NCI-H345 treated with DMSO at 0.1 percent for 48 hours (cell line): ENCODE data around the gene RAD23B.

Source experiments
- DNase-seq: peaks from one replicate; lab custom pipeline; 2025; ENCODE audit not compliant: unreplicated experiment; lab: John Stamatoyannopoulos, UW

RAD23B gene

GRCh38 chr9:107268560-107268959 lies 14.5 kb upstream of the RAD23B start:
- no peak for DNase-seq

- DNase-seq: no peak
Measured at GRCh38 chr9:107269254-107269653, 13.8 kb upstream of the RAD23B start.

- no peak for DNase-seq
Measured at GRCh38 chr9:107269681-107270080, 13.4 kb upstream of the RAD23B start.

DNA sequence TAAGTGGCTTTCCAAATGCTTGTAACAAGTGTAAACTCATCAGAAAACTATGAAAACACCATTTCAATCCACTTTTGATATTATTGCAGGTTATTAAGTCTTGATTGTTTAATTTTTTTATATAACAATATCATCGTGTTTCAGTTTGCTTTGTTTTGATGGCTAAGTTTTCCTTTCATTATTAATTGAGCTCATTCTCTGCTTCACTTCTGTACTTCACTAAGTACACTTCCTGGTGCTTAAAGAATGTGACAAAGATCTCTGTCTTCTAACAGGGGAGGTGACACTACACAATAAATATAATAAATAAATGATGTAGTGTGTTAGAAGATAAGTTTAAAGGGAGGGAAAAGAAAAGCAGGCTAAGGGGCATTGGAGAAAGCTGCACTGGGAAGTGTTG lies 13.0 kb upstream of the RAD23B start:
- no peak for DNase-seq

- no peak for DNase-seq
Measured at GRCh38 chr9:107270580-107270979, 12.5 kb upstream of the RAD23B start.

DNA sequence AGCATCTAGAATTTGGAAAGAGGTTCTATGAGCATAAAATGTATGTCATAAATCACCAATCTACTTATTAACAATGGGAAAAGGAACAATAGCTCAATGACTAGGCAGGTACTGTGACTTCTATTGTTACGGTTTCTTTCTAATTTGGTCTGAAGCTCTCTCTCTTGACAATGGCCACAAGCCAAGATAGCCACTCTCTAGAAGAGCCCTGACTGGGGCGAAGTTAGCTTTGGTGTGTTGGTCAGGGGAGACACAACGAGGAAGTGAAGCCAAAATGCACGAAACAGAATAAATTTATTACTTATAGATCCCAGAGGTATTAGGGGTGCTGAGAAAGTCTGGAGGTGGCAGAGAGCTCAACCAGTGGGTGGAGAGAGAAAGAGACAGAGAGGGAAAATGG lies 9.4 kb upstream of the RAD23B start:
- DNase-seq: no peak

- no peak for DNase-seq
Measured at GRCh38 chr9:107274096-107274495, 9.0 kb upstream of the RAD23B start.

DNA sequence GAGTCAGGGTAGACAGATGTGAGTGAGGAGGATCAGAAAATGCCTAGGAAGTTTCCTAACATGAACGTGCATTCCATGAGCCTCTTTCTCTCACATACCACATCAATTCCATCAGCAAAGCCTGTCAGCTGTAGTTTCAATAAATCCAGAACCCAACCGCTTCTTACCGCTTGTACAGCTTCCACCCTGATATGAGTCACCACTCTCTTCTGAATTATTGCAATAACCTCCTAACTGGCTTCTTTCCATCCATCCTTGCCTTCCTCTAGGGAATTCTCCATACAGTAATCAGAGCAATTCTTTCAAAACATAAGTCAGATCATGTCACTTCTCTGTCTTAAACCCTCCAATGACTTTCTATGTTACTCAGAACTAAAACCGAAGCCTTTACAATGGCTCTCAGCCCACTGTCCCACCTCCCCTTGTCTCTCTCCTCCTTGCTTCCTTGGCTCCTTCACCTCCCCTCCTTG lies 8.1 kb upstream of the RAD23B start:
- no peak for DNase-seq

DNA sequence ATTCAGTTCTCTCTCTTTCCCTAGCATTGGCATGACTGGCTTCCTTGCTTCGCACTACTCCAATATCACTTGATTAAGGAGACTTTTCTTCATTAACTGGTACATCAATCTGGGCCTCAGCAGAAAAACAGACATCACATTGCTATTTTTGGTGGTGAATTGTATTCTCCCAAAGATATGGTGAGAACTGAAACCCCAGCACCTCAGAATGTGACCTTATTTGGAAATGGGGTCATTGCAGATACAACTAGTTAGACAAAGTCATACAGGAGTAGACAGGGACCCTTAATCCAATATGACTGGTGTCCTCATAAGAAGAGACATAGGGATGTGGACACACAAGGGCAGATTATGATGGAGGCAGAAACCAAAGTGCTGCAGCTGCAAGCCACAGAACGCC lies 7.5 kb upstream of the RAD23B start:
- DNase-seq: no peak

GRCh38 chr9:107276966-107277710 lies 5.9 kb upstream of the RAD23B start:
- no peak for DNase-seq

DNA sequence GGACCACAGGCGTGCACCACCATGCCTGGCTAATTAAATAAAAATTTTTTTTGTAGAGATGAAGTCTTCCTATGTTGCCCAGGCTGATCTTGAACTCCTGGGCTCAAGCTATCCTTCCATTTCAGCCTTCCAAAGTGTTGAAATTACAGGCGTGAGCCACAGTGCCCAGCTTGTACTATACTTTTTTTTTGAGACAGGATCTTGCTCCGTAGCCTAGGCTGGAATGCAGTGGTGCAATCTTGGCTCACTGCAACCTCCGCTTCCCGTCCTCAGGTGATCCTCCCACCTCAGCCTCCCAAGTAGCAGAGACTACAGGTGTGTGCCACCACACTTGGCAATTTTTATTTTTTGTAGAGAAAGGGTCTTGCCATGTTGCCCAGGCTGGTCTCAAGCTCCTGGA lies 5.3 kb upstream of the RAD23B start:
- no peak for DNase-seq

DNA sequence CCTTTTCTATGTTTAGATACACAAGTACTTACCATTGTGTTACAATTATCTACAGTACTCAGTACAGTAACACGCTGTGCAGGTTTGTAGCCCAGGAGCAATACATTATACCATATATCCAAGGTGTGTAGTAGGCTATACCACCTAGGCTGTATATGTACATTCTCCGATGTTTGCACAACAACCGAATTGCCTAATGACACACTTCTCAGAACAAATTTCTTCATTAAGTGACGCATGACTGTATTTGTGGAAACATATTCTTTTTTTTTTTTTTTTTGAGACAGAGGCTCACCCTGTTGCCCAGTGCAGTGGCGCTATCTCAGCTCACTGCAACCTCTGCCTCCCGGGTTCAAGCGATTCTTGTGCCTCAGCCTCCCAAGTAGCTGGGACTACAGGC lies 4.0 kb upstream of the RAD23B start:
- no peak for DNase-seq

GRCh38 chr9:107280543-107280942 lies 2.5 kb upstream of the RAD23B start:
- DNase-seq: no peak

- no peak for DNase-seq
Measured at GRCh38 chr9:107281184-107281583, 1.9 kb upstream of the RAD23B start.

- DNase-seq: no peak
Measured at GRCh38 chr9:107281922-107282667, 984 bp upstream of the RAD23B start.

- no peak for DNase-seq
Measured at GRCh38 chr9:107283623-107284616, 841 bp downstream of the RAD23B start.

DNA sequence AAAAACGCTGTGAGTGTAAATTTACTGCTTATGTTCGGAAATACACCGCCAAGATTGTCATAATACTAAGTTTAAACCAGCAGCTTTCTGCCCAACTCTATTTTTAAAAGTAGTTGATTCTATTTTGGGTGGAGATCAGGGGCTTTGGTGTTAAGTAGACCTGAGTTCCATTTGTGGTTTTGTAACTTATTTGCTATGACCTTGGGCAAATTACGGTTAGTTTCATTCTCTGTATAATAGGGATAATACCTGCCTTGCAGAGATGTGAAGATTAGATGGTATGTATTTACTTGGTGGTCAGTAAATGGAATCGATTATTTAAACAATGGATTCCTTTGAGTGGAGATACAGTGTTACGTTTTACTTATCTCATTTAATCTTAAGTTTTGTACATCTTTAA lies 1.6 kb downstream of the RAD23B start:
- no peak for DNase-seq

GRCh38 chr9:107285286-107285685 lies 2.2 kb downstream of the RAD23B start:
- DNase-seq: no peak

- no peak for DNase-seq
Measured at GRCh38 chr9:107286057-107286456, 3.0 kb downstream of the RAD23B start.

DNA sequence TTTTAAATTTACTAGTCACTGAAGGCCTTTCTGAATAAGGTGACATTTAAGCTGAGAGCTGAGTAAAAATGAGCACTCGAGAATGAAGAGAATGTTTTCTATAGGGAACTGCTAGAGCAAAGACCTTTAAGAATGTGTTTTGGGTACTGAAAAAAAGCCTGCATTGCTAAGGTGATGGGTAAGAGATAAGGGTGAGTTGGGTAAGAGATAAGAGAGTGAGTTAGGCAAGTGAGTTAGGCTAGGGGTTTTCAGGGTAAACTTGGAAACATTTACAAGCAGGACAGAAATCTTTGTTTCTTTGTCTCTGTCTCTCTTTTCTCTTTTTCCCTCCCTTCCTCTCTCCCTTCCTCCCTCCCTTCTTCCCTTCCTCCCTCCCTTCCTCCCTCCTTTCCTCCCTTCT lies 5.6 kb downstream of the RAD23B start:
- DNase-seq: no peak

DNA sequence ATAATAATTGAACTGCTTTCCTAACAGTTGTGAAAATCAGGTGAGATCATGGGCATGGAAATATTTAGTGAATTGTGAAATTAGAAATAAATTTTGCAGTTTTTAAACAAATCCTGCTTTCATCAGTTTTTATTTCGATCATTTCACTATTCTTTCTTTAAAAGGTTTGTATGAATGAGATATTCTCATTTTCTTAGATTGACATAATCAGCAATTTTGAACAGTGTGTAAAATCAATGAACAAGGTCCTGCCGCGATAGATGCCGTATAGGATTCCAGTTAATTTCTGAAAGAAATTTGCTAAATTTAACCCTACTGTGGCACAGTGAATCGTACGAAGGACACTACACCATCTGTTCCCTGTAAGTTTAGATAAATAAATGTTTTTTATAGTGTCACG lies 7.5 kb downstream of the RAD23B start:
- no peak for DNase-seq
